HepG2 (cell line): Measurements from ENCODE around the gene BCL2L13. TPM values are rescaled to one million over a fixed set of nuclear protein-coding genes. Genes with fewer than 3 reads are reported as not detected.

Source experiments
- ATAC-seq: fragments of 200-7000 bp; cut with Tn5 transposase; 3 replicates; pipeline ENCODE4 v1.9.1; 2020; ENCODE audit warnings: mild to moderate bottlenecking, moderate library complexity
- BruUV-seq: library from RNA; stranded (reverse); fragments of 400-500 nt; replicated peaks from 2 replicates; lab custom pipeline; 2021; lab: Mats Ljungman, UMichigan
- CTCF ChIA-PET: fragments of 300-600 bp; formaldehyde crosslinking; extraction: SDS; loops from one replicate; lab custom pipeline; 2021; ENCODE audit warnings: low total read pairs, inconsistent platforms, low intra/inter-chr PET ratio; lab: Yijun Ruan, JAX
- POLR2A ChIA-PET: fragments of 350-600 bp; sonication (Branson Sonifier 250); formaldehyde crosslinking; loops from one replicate; lab custom pipeline; 2020; ENCODE audit warnings: antibody characterized with exemption, inconsistent platforms; lab: Yijun Ruan, JAX
- DNase-seq: peaks from one replicate; pipeline ENCODE4 v3.0.0-alpha.2; 2015; ENCODE audit warnings: low spot score
- FAIRE-seq: peaks from 3 replicates; lab custom pipeline; 2011; peaks lifted over from hg19 to GRCh38; lab: Jason Lieb, UNC
- H2AFZ ChIP-seq: one replicate; pipeline ENCODE4 v1.6.1; 2011; ENCODE audit warnings: low read length, inconsistent platforms
- H3K27ac ChIP-seq: fragments of 300-600 bp; 3 replicates; pipeline ENCODE4 v1.8.0; 2011; ENCODE audit warnings: mixed run types, mild to moderate bottlenecking, mixed read lengths, low read length, inconsistent platforms; ENCODE audit not compliant: insufficient read depth; ENCODE audit errors: extremely low read length
- H3K27me3 ChIP-seq, 2 experiments: fragments of 200-600 bp in 1 of 2; 2 replicates in 1 of 2; 3 replicates in 1 of 2; pipeline versions ENCODE4 v1.6.0 to v1.8.0; 2011; ENCODE audit warnings: low read length in 2 of 2, mild to moderate bottlenecking in 2 of 2, moderate library complexity in 2 of 2, inconsistent platforms in 1 of 2; ENCODE audit not compliant: insufficient read depth in 2 of 2, control insufficient read depth in 1 of 2
- H3K36me3 ChIP-seq, 2 experiments: fragments of 200-600 bp in 1 of 2; replicated peaks in 1 of 2; 2 replicates in 1 of 2; 3 replicates in 1 of 2; pipeline versions ENCODE4 v1.5.1 to v1.8.0; 2011; ENCODE audit warnings: low read length in 2 of 2, inconsistent platforms in 1 of 2; ENCODE audit not compliant: insufficient read depth in 2 of 2, control insufficient read depth in 1 of 2
- H3K4me1 ChIP-seq: 2 replicates; pipeline ENCODE4 v1.5.1; 2012; ENCODE audit warnings: low read length, inconsistent platforms; ENCODE audit not compliant: insufficient read depth
- H3K4me2 ChIP-seq: 2 replicates; pipeline ENCODE4 v1.6.0; 2011; ENCODE audit warnings: low read depth, low read length, inconsistent platforms
- H3K4me3 ChIP-seq, 3 experiments: fragments of 200-600 bp in 1 of 3; sonication (generic), shearing (Covaris generic) in 1 of 3; replicated peaks in 1 of 3; 2 replicates each; pipeline ENCODE4 v1.5.1; 2011 to 2016; ENCODE audit warnings: low read length in 3 of 3, inconsistent platforms in 2 of 3, low read depth in 2 of 3, mild to moderate bottlenecking in 2 of 3, control low read depth in 1 of 3, mixed read lengths in 1 of 3; ENCODE audit not compliant: insufficient read depth in 1 of 3
- H3K79me2 ChIP-seq: one replicate; pipeline ENCODE4 v1.6.1; 2011; ENCODE audit warnings: low read length, inconsistent platforms; ENCODE audit not compliant: insufficient read depth
- H3K9ac ChIP-seq: 2 replicates; pipeline ENCODE4 v1.6.0; 2011; ENCODE audit warnings: mild to moderate bottlenecking, low read depth, low read length, inconsistent platforms; ENCODE audit not compliant: insufficient read depth
- H3K9me3 ChIP-seq: 2 replicates; pipeline ENCODE4 v1.5.1; 2012; ENCODE audit warnings: mild to moderate bottlenecking, low read length
- H4K20me1 ChIP-seq: 2 replicates; pipeline ENCODE4 v1.6.0; 2011; ENCODE audit warnings: inconsistent platforms, mild to moderate bottlenecking, low read length, moderate library complexity; ENCODE audit not compliant: insufficient read depth
- CEBPB ChIP-seq: IDR thresholded peaks from 2 replicates; pipeline ENCODE4 v1.6.1; 2011; ENCODE audit warnings: low read depth, low read length, improper control_type of control experiment, borderline replicate concordance
- ZNF766 ChIP-seq: sonication (generic); formaldehyde crosslinking; IDR thresholded peaks from 2 replicates; pipeline ENCODE4 v1.5.0; 2020; ENCODE audit warnings: missing genetic modification reagents, borderline replicate concordance
- ZSCAN22 ChIP-seq: sonication (generic); formaldehyde crosslinking; IDR thresholded peaks from 2 replicates; pipeline ENCODE4 v1.4.0; 2020; ENCODE audit warnings: mild to moderate bottlenecking, missing genetic modification reagents
- WGBS: methylation state at CpG from one replicate; pipeline ENCODE4 v1.1.6; 2017; ENCODE audit warnings: low lambda C conversion rate; 5-methylcytosine and 5-hydroxymethylcytosine counted together
- in situ Hi-C: cut with HindIII; loops from 2 replicates; pipeline ENCODE4 v1.10.0; 2017; ENCODE audit warnings: low pct_unique_long_range_greater_than_20kb; ENCODE audit not compliant: extremely low pct_ligation_motif_present
- intact Hi-C: fragments of 100-400 bp; cut with micrococcal nuclease; formaldehyde crosslinking; loops from one replicate; pipeline ENCODE4 v1.10.0; 2022; ENCODE audit not compliant: unreplicated experiment
- polyA plus RNA-seq, 8 experiments: library from polyadenylated mRNA; depleted of rRNA in 3 of 8; stranded (reverse) in 7 of 8; unstranded in 1 of 8; fragments of >200 nt; fragmentation: Illumina TruSeq in 4 of 8; extraction: Trizol in 4 of 8; gene quantifications; 2 replicates each; pipeline versions ENCODE4 v1.2.1 to v1.2.3, GENCODE V29; 2011 to 2016; ENCODE audit warnings: low read depth in 4 of 8, missing spikeins in 1 of 8, mixed read lengths in 1 of 8; ENCODE audit not compliant: insufficient read depth in 1 of 8
- total RNA-seq, 5 experiments: library from RNA; depleted of rRNA; stranded (reverse); fragments of >200 nt; fragmentation: Illumina TruSeq; extraction: Trizol; gene quantifications; 2 replicates each; pipeline ENCODE4 v1.2.3, GENCODE V29; 2016; ENCODE audit warnings: low read depth in 1 of 5
- TF ChIP-seq, protein P1 (sequence below): IDR thresholded peaks from 2 replicates; pipeline ENCODE4 v1.6.1; 2016; ENCODE audit warnings: low read depth, missing genetic modification reagents, missing compliant biosample characterization
- TF ChIP-seq, protein P2 (sequence below), 2 experiments: sonication (generic) in 1 of 2; formaldehyde crosslinking in 1 of 2; IDR thresholded peaks; 2 replicates each; pipeline versions ENCODE4 v1.5.1 to v1.6.1; 2011 to 2020; ENCODE audit warnings: borderline replicate concordance in 1 of 2, low read depth in 1 of 2, low read length in 1 of 2, mild to moderate bottlenecking in 1 of 2, missing genetic modification reagents in 1 of 2, moderate library complexity in 1 of 2
- TF ChIP-seq, protein P3 (sequence below): sonication (generic); formaldehyde crosslinking; IDR thresholded peaks from 2 replicates; pipeline ENCODE4 v1.4.0; 2020; ENCODE audit warnings: mild to moderate bottlenecking, missing genetic modification reagents

The BCL2L13 gene
- total and polyA plus RNA-seq, 2 of the 13 experiments (the other 11 are each of a cell fraction or from before 2014, with no cell fraction given) = 13.5 to 14.6 TPM

GRCh38 chr22:17647991-17648390 lies 9.4 kb downstream of the BCL2L13 start:
- ChIA-PET CTCF (no interaction called here), POLR2A (interaction anchor here (1.7 kb wide), 1 partner anchor 9 kb away, joined by 8 read pairs; the partner anchor contains the start of gene BCL2L13)
- intact Hi-C loops (no loop called here), in situ Hi-C loops (no loop called here)
- TF ChIP-seq, protein P1, sequence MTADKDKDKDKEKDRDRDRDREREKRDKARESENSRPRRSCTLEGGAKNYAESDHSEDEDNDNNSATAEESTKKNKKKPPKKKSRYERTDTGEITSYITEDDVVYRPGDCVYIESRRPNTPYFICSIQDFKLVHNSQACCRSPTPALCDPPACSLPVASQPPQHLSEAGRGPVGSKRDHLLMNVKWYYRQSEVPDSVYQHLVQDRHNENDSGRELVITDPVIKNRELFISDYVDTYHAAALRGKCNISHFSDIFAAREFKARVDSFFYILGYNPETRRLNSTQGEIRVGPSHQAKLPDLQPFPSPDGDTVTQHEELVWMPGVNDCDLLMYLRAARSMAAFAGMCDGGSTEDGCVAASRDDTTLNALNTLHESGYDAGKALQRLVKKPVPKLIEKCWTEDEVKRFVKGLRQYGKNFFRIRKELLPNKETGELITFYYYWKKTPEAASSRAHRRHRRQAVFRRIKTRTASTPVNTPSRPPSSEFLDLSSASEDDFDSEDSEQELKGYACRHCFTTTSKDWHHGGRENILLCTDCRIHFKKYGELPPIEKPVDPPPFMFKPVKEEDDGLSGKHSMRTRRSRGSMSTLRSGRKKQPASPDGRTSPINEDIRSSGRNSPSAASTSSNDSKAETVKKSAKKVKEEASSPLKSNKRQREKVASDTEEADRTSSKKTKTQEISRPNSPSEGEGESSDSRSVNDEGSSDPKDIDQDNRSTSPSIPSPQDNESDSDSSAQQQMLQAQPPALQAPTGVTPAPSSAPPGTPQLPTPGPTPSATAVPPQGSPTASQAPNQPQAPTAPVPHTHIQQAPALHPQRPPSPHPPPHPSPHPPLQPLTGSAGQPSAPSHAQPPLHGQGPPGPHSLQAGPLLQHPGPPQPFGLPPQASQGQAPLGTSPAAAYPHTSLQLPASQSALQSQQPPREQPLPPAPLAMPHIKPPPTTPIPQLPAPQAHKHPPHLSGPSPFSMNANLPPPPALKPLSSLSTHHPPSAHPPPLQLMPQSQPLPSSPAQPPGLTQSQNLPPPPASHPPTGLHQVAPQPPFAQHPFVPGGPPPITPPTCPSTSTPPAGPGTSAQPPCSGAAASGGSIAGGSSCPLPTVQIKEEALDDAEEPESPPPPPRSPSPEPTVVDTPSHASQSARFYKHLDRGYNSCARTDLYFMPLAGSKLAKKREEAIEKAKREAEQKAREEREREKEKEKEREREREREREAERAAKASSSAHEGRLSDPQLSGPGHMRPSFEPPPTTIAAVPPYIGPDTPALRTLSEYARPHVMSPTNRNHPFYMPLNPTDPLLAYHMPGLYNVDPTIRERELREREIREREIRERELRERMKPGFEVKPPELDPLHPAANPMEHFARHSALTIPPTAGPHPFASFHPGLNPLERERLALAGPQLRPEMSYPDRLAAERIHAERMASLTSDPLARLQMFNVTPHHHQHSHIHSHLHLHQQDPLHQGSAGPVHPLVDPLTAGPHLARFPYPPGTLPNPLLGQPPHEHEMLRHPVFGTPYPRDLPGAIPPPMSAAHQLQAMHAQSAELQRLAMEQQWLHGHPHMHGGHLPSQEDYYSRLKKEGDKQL (CRISPR knock-in tag) = no peak
- TF ChIP-seq ZNF766 = no peak
- TF ChIP-seq, protein P2, sequence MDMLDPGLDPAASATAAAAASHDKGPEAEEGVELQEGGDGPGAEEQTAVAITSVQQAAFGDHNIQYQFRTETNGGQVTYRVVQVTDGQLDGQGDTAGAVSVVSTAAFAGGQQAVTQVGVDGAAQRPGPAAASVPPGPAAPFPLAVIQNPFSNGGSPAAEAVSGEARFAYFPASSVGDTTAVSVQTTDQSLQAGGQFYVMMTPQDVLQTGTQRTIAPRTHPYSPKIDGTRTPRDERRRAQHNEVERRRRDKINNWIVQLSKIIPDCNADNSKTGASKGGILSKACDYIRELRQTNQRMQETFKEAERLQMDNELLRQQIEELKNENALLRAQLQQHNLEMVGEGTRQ (IDR thresholded peaks at IDR 0.05; ENCODE audit: low read depth, low read length) = no peak
- TF ChIP-seq, protein P2 (CRISPR knock-in tag; IDR thresholded peaks at IDR 0.05; ENCODE audit: borderline replicate concordance) = no peak
- TF ChIP-seq ZSCAN22 (CRISPR knock-in tag) = no peak
- TF ChIP-seq CEBPB = 0 out of 2 replicates have a peak, but pooled peaks have one; percentile 6
- TF ChIP-seq, protein P3, sequence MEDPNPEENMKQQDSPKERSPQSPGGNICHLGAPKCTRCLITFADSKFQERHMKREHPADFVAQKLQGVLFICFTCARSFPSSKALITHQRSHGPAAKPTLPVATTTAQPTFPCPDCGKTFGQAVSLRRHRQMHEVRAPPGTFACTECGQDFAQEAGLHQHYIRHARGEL (CRISPR knock-in tag) = no peak
- H3K27ac ChIP-seq = no peak overlapping the region
- no peak overlapping the region for H3K9ac ChIP-seq
- no peaks in the 10 kb centered on the region for H3K79me2 ChIP-seq
- WGBS = 95% methylated on average over 5 of the region's 5 CpGs
- H4K20me1 ChIP-seq = no peaks in the 10 kb centered on the region
- no TSS peak for BruUV-seq
- H3K9me3 ChIP-seq = no peaks in the 10 kb centered on the region
- FAIRE-seq (no peak), ATAC-seq (no peak), DNase-seq (no peak)
- H3K4me2 ChIP-seq = no peak overlapping the region
- no peak overlapping the region for H2AFZ ChIP-seq
- H3K4me1 ChIP-seq = no peaks in the 10 kb centered on the region
- H3K4me3 ChIP-seq = no peak overlapping the region
- H3K27me3 ChIP-seq = no peaks in the 10 kb centered on the region
- no peaks in the 10 kb centered on the region for H3K36me3 ChIP-seq
